Mucosa of stomach (tissue), 1 donor: ENCODE results near the gene KLK11.
"Not testable (repeated sequence)": the region's sequence is repeated elsewhere in the genome, so short reads cannot be mapped to it uniquely, and the experiment has no call there.

ENCODE experiments used
- H3K27me3 ChIP-seq: one replicate; pipeline ENCODE4 v1.7.0; 2013; ENCODE audit warnings: mild to moderate bottlenecking, low read length; ENCODE audit not compliant: control insufficient read depth, insufficient read depth
- H3K36me3 ChIP-seq: one replicate; pipeline ENCODE4 v1.7.0; 2013; ENCODE audit warnings: low read length; ENCODE audit not compliant: control insufficient read depth, insufficient read depth
- H3K4me1 ChIP-seq: one replicate; pipeline ENCODE4 v1.7.0; 2013; ENCODE audit warnings: mild to moderate bottlenecking, low read length; ENCODE audit not compliant: control insufficient read depth, insufficient read depth
- H3K4me3 ChIP-seq: one replicate; pipeline ENCODE4 v1.7.0; 2013; ENCODE audit warnings: low read length
- H3K9ac ChIP-seq: one replicate; pipeline ENCODE4 v1.7.0; 2013; ENCODE audit warnings: mild to moderate bottlenecking, low read length, moderate library complexity
- H3K9me3 ChIP-seq: one replicate; pipeline ENCODE4 v1.7.0; 2013; ENCODE audit warnings: mild to moderate bottlenecking, low read length, moderate library complexity; ENCODE audit not compliant: control insufficient read depth
- donor health status: Pancreatic carcinoma.

KLK11 gene

GRCh38 chr19:51000981-51001380 lies 25.4 kb downstream of the KLK11 start:
- H3K4me3 ChIP-seq: no peak overlapping the region
- H3K27me3 ChIP-seq: peaks cover 33% of the 10 kb centered on the region
- no peak overlapping the region for H3K9ac ChIP-seq
- no peaks in the 10 kb centered on the region for H3K9me3 ChIP-seq
- peaks cover 6% of the 10 kb centered on the region for H3K4me1 ChIP-seq
- H3K36me3 ChIP-seq: no peaks in the 10 kb centered on the region

GRCh38 chr19:51000426-51000825 lies 26.0 kb downstream of the KLK11 start:
- Histone ChIP-seq H3K4me1 (peaks cover 6% of the 10 kb centered on the region), H3K9ac (no peak overlapping the region), H3K27me3 (peaks cover 33% of the 10 kb centered on the region), H3K4me3 (no peak overlapping the region), H3K36me3 (no peaks in the 10 kb centered on the region), H3K9me3 (no peaks in the 10 kb centered on the region)

GRCh38 chr19:50998686-50999085 lies 27.7 kb downstream of the KLK11 start:
- H3K4me3 ChIP-seq: no peak overlapping the region
- H3K36me3 ChIP-seq: no peaks in the 10 kb centered on the region
- peaks cover 6% of the 10 kb centered on the region for H3K4me1 ChIP-seq
- no peak overlapping the region for H3K9ac ChIP-seq
- no peaks in the 10 kb centered on the region for H3K9me3 ChIP-seq
- H3K27me3 ChIP-seq: peaks cover 33% of the 10 kb centered on the region

GRCh38 chr19:50998061-50998460 lies 28.4 kb downstream of the KLK11 start:
- Histone ChIP-seq H3K4me3 (no peak overlapping the region), H3K9me3 (no peaks in the 10 kb centered on the region), H3K4me1 (peaks cover 6% of the 10 kb centered on the region), H3K27me3 (peaks cover 33% of the 10 kb centered on the region), H3K36me3 (no peaks in the 10 kb centered on the region), H3K9ac (no peak overlapping the region)

GRCh38 chr19:50994129-50994528 lies 32.3 kb downstream of the KLK11 start:
- H3K4me1 ChIP-seq: peaks cover 3% of the 10 kb centered on the region
- H3K9ac ChIP-seq: no peak overlapping the region
- H3K27me3 ChIP-seq: peaks cover 4% of the 10 kb centered on the region
- H3K36me3 ChIP-seq: no peaks in the 10 kb centered on the region
- no peak overlapping the region for H3K4me3 ChIP-seq
- H3K9me3 ChIP-seq: no peaks in the 10 kb centered on the region

- Histone ChIP-seq H3K9me3 (no peaks in the 10 kb centered on the region), H3K9ac (no peak overlapping the region), H3K4me3 (no peak overlapping the region), H3K36me3 (no peaks in the 10 kb centered on the region), H3K27me3 (peaks cover 4% of the 10 kb centered on the region), H3K4me1 (peaks cover 3% of the 10 kb centered on the region)
These were observed 33.8 kb downstream of the KLK11 start for GRCh38 chr19:50992666-50993035.

GRCh38 chr19:50984416-50984815 lies 42.0 kb downstream of the KLK11 start:
- not testable (repeated sequence) for H3K9ac ChIP-seq, H3K4me1 ChIP-seq, H3K4me3 ChIP-seq, H3K36me3 ChIP-seq, H3K9me3 ChIP-seq
- peaks cover 18% of the 10 kb centered on the region for H3K27me3 ChIP-seq

GRCh38 chr19:50983625-50984292 lies 42.7 kb downstream of the KLK11 start, which contains the start of gene KLK7:
KLK7 (minus strand) TSS chr19:50983917; CDS start chr19:50982399, 1,518 bp downstream.
- Histone ChIP-seq H3K27me3 (peaks cover 18% of the 10 kb centered on the region), H3K9me3 (no peaks in the 10 kb centered on the region), H3K36me3 (no peaks in the 10 kb centered on the region), H3K4me1 (peaks cover 6% of the 10 kb centered on the region), H3K4me3 (no peak within 1 kb of the TSS), H3K9ac (no peak within 1 kb of the TSS)

GRCh38 chr19:50982186-50982585 lies 44.2 kb downstream of the KLK11 start:
- Histone ChIP-seq H3K4me3 (no peak overlapping the region), H3K36me3 (no peaks in the 10 kb centered on the region), H3K27me3 (peaks cover 18% of the 10 kb centered on the region), H3K4me1 (peaks cover 6% of the 10 kb centered on the region), H3K9me3 (no peaks in the 10 kb centered on the region), H3K9ac (no peak overlapping the region)

GRCh38 chr19:50981587-50982146 lies 44.7 kb downstream of the KLK11 start:
- peaks cover 18% of the 10 kb centered on the region for H3K27me3 ChIP-seq
- H3K4me3 ChIP-seq: no peak overlapping the region
- peaks cover 6% of the 10 kb centered on the region for H3K4me1 ChIP-seq
- no peak overlapping the region for H3K9ac ChIP-seq
- H3K9me3 ChIP-seq: no peaks in the 10 kb centered on the region
- H3K36me3 ChIP-seq: no peaks in the 10 kb centered on the region

- peaks cover 9% of the 10 kb centered on the region for H3K4me1 ChIP-seq
- H3K27me3 ChIP-seq: peaks cover 18% of the 10 kb centered on the region
- H3K4me3 ChIP-seq: no peak overlapping the region
- no peak overlapping the region for H3K9ac ChIP-seq
- no peaks in the 10 kb centered on the region for H3K36me3 ChIP-seq
- no peaks in the 10 kb centered on the region for H3K9me3 ChIP-seq
These were observed 46.2 kb downstream of the KLK11 start for GRCh38 chr19:50980208-50980607.

GRCh38 chr19:50979758-50980157 lies 46.7 kb downstream of the KLK11 start:
- Histone ChIP-seq H3K9me3 (no peaks in the 10 kb centered on the region), H3K4me1 (peaks cover 9% of the 10 kb centered on the region), H3K27me3 (peaks cover 18% of the 10 kb centered on the region), H3K4me3 (no peak overlapping the region), H3K36me3 (no peaks in the 10 kb centered on the region), H3K9ac (no peak overlapping the region)
